Adrenal gland (tissue), 12 donors: Measurements from ENCODE around the gene IL1RAPL2. TPM values are rescaled to one million over a fixed set of nuclear protein-coding genes. Genes with fewer than 3 reads are reported as not detected.

Experiments
- DNase-seq, 7 donors: peaks; one replicate each; pipeline ENCODE4 v3.0.0-alpha.2; 2019 to 2020
- H3K27ac ChIP-seq, 5 donors: fragments of 200-600 bp; sonication (generic) in 4 of 5; 1 replicate in 3 of 5; 2 replicates in 2 of 5; pipeline versions ENCODE4 v1.5.1 to v1.8.0; 2016 to 2020; ENCODE audit warnings: mild to moderate bottlenecking in 1 of 5
- H3K27me3 ChIP-seq: fragments of 200-600 bp; 2 replicates; pipeline ENCODE4 v1.8.0; 2021
- H3K36me3 ChIP-seq, 2 donors: fragments of 200-600 bp; replicated peaks in 1 of 2; 1 replicate in 1 of 2; 2 replicates in 1 of 2; pipeline versions ENCODE4 v1.5.1 to v1.8.0; 2018 to 2022
- H3K4me1 ChIP-seq, 2 donors: fragments of 200-600 bp; replicated peaks in 1 of 2; 1 replicate in 1 of 2; 2 replicates in 1 of 2; pipeline versions ENCODE4 v1.5.1 to v1.8.0; 2018 to 2021
- H3K4me3 ChIP-seq, 4 donors: fragments of 200-600 bp; sonication (generic) in 3 of 4; one replicate each; pipeline ENCODE4 v1.5.1; 2016 to 2018
- H3K9me3 ChIP-seq, 3 donors: fragments of 200-600 bp; sonication (generic) in 1 of 3; replicated peaks in 1 of 3; 1 replicate in 2 of 3; 2 replicates in 1 of 3; pipeline versions ENCODE4 v1.5.1 to v1.8.0; 2016 to 2021
- POLR2A ChIP-seq, 2 donors: fragments of 450-650 bp; IDR thresholded peaks; one replicate each; pipeline ENCODE4 v1.6.1; 2017; ENCODE audit warnings: antibody characterized with exemption in 2 of 2, mild to moderate bottlenecking in 2 of 2, moderate library complexity in 1 of 2
- WGBS, 4 donors: extraction: QIAGEN DNeasy Blood & Tissue Kit in 2 of 4; methylation state at CpG; one replicate each; pipeline versions ENCODE4 v1.1.5 to v1.1.7; 2013 to 2017; 5-methylcytosine and 5-hydroxymethylcytosine counted together
- intact Hi-C, 2 donors: fragments of 100-400 bp; cut with DNase I; formaldehyde crosslinking; loops; one replicate each; pipeline versions ENCODE4 v1.14.1 to v1.15.0; 2022 to 2023
- polyA plus RNA-seq, 3 donors: library from polyadenylated mRNA; stranded (reverse); fragments of 200-250 nt in 2 of 3; fragments of 350-450 nt in 1 of 3; fragmentation: Illumina TruSeq in 1 of 3; extraction: RNeasy Lipid Tissue Mini Kit (QIAGEN cat#74804) in 1 of 3; gene quantifications; one replicate each; pipeline ENCODE4 v1.2.3, GENCODE V29; 2013 to 2014
- total RNA-seq, 9 donors: library from RNA; depleted of rRNA in 4 of 9; stranded (reverse); fragments of >200 nt in 4 of 9; fragments of 120-200 nt in 1 of 9; fragmentation: NEBNext Ultra II Directional in 1 of 9; extraction: Animal tissue kit (Norgen Biotek cat#: 25700) in 1 of 9; gene quantifications; one replicate each; pipeline versions ENCODE4 v1.1.0 to v1.2.4, GENCODE V29; 2013 to 2023
- TF ChIP-seq, protein P1 (sequence below), 6 experiments: fragments of 450-650 bp in 4 of 6; fragments of 200-600 bp in 2 of 6; sonication (generic) in 1 of 6; IDR thresholded peaks; 1 replicate in 5 of 6; 2 replicates in 1 of 6; pipeline versions ENCODE4 v1.5.1 to v1.8.0; 2016 to 2021; ENCODE audit warnings: antibody characterized with exemption in 6 of 6, mild to moderate bottlenecking in 2 of 6, moderate library complexity in 1 of 6
- donor health status: healthy with polysubstance abuse.
- donor health status: Bipolar disorder and iron deficiency.
- donor health status: DM: yes; HTN: yes; CAD: no.
- donor health status: DM: no; HTN: no; CAD: no.
- donor health status: DM: no; HTN: no; CAD: no.
- donor health status: DM: yes; HTN: yes; CAD: no.

The IL1RAPL2 gene
- total and polyA plus RNA-seq, 12 donors: 0.27 to 8.4 (median 0.64) TPM; not detected in 5

DNA sequence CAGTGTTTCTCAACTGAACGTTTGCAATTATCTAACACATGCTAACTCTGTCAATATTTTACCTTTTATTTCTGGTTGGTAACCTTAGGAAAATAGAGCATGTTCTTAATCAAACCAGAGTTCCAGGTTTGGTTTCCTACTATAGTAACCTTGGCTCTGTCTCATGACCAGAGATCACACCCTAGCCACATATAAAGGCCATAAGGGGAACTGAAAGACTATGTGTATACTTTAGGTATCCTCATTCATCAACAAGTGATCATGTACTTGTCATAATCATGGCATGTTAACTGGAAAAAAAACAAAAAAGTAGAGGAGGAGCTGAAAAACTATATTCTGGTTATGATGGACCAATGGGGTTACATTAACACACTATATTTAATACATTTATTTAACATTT lies 352.1 kb downstream of the IL1RAPL2 start:
- Histone ChIP-seq H3K36me3 (no peaks in the 10 kb centered on the region), H3K27me3 (peaks cover 9% of the 10 kb centered on the region), H3K9me3 (no peaks in the 10 kb centered on the region), H3K27ac (no peak overlapping the region), H3K4me1 (no peaks in the 10 kb centered on the region), H3K4me3 (no peak overlapping the region)
- intact Hi-C loops: no loop called here
- 58 to 80% (median 68%) methylated on average over 1 of the region's 1 CpG for WGBS, 4 donors
- no peak for DNase-seq
- no peak for TF ChIP-seq POLR2A (IDR thresholded peaks at IDR 0.05)
- TF ChIP-seq, protein P1, sequence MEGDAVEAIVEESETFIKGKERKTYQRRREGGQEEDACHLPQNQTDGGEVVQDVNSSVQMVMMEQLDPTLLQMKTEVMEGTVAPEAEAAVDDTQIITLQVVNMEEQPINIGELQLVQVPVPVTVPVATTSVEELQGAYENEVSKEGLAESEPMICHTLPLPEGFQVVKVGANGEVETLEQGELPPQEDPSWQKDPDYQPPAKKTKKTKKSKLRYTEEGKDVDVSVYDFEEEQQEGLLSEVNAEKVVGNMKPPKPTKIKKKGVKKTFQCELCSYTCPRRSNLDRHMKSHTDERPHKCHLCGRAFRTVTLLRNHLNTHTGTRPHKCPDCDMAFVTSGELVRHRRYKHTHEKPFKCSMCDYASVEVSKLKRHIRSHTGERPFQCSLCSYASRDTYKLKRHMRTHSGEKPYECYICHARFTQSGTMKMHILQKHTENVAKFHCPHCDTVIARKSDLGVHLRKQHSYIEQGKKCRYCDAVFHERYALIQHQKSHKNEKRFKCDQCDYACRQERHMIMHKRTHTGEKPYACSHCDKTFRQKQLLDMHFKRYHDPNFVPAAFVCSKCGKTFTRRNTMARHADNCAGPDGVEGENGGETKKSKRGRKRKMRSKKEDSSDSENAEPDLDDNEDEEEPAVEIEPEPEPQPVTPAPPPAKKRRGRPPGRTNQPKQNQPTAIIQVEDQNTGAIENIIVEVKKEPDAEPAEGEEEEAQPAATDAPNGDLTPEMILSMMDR (IDR thresholded peaks at IDR 0.05): no peak

DNA sequence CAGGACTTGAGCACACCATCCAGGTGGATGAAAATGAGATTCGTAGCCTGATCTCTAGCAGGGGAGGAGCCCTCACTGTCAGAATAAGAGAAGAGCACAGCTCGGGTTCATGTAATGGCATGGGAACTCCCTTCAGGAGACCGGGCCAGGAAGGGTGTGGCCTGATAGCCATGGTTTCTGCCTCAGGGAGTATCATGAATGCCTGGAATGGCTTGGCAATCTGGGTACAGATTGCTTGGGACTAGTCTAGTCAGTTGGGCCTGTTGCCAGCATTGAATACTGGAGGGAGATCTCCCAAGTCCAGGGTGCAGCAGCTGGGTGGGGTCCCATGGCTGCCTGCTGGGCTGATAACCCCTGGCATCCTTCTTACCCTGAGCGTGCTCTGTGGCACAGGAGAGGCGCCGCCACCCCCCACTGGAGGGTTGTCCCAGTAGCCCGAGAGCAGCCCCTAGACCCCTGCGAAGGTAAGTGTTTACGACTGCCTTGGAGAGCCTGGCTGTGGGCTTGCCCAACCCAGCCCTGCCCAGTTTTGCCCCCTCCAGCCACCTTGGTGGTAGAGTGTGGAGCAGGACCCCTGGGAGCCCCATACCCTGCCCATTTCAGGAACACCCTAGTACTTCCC lies 355.7 kb downstream of the IL1RAPL2 start:
- Histone ChIP-seq H3K9me3 (no peaks in the 10 kb centered on the region), H3K27ac (no peak overlapping the region), H3K4me1 (no peaks in the 10 kb centered on the region), H3K36me3 (no peaks in the 10 kb centered on the region), H3K27me3 (peaks cover 11% of the 10 kb centered on the region), H3K4me3 (no peak overlapping the region)
- WGBS, 4 donors: 61 to 88% (median 87%) methylated on average over 3 to 9 of the region's 9 CpGs; no CpG with 5 or more reads in 1 of the 4 donors
- no peak for TF ChIP-seq POLR2A (IDR thresholded peaks at IDR 0.05)
- TF ChIP-seq, protein P1 (IDR thresholded peaks at IDR 0.05): no peak
- peak in 3 of 7 donors; percentile 7 to 28 (median 12) for DNase-seq
- intact Hi-C loops: loop anchor here in 1 of 2 donors (5.0 kb wide), 1 partner anchor 254 kb away; no protein-coding TSS in a partner anchor

DNA sequence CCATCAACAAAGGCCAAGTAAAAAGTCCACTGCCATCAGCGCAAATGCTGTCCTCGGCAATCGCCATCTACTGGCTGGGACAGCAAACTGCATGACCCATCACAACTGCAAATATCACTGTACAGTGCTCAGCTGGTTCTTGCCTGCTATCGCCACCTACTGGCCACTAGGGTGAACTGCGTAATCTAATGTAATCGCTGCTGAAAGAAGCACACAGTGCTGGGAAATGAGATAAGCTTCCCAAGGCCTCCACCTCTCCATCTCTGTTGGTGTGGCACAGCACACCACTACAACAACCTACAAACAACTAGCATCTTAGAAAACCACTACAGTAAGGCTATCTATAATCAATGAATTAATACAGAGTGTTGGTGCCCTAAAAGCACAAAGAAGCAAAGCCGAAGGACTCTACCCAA lies 356.2 kb downstream of the IL1RAPL2 start:
- no peaks in the 10 kb centered on the region for H3K4me1 ChIP-seq
- peaks cover 11% of the 10 kb centered on the region for H3K27me3 ChIP-seq
- no peaks in the 10 kb centered on the region for H3K36me3 ChIP-seq
- WGBS, 4 donors: 18 to 37% (median 22%) methylated on average over 3 to 7 of the region's 7 CpGs
- no peak overlapping the region for H3K27ac ChIP-seq
- no peaks in the 10 kb centered on the region for H3K9me3 ChIP-seq
- peak; percentile 61 to 88 (median 75) for DNase-seq
- intact Hi-C loops: loop anchor here in 1 of 2 donors (5.0 kb wide), 1 partner anchor 255 kb away; no protein-coding TSS in a partner anchor
- H3K4me3 ChIP-seq: no peak overlapping the region
- TF ChIP-seq POLR2A (IDR thresholded peaks at IDR 0.05): no peak
- TF ChIP-seq, protein P1 (IDR thresholded peaks at IDR 0.05): peak; percentile 78 to 98 (median 88)

DNA sequence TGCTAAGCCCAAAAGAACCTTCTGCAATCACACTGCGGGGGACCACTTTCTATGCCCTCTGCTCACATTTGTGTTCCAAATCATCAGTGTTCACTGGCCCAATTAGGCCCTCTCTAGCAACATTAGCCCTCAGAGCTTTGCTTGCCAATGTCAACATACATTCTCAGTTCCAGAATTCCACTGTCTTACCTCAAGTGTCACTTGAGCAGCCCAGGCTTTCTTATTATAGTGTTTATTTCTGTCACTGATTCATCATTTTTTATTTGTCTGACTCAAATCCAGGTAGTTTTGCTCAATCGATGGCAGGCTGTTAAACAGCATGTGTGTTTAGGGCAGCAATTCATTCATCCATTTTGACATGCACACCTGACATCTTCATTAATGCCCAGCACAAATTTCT lies 363.3 kb downstream of the IL1RAPL2 start:
- WGBS, 4 donors: 62 to 84% (median 79%) methylated on average over 2 of the region's 2 CpGs
- H3K27ac ChIP-seq: no peak overlapping the region
- DNase-seq: no peak
- no peaks in the 10 kb centered on the region for H3K9me3 ChIP-seq
- no peak overlapping the region for H3K4me3 ChIP-seq
- H3K27me3 ChIP-seq: peaks cover 33% of the 10 kb centered on the region
- intact Hi-C loops: no loop called here
- H3K36me3 ChIP-seq: no peaks in the 10 kb centered on the region
- H3K4me1 ChIP-seq: no peaks in the 10 kb centered on the region
- TF ChIP-seq, protein P1 (IDR thresholded peaks at IDR 0.05): no peak
- no peak for TF ChIP-seq POLR2A (IDR thresholded peaks at IDR 0.05)
